ENCODE results near the gene SH3RF3. TPM values are rescaled to one million over a fixed set of nuclear protein-coding genes. Genes with fewer than 3 reads are reported as not detected.

SH3RF3 gene
- total and polyA plus RNA-seq, 4 donors = 2.9 to 9.7 (median 8.6) TPM

- H3K27ac ChIP-seq (ENCODE audit: low read depth in 1 of 2, low read length in 1 of 2) = no peak overlapping the region
- no peak for DNase-seq
- H3K36me3 ChIP-seq (ENCODE audit: control insufficient read depth in 4 of 4, insufficient read depth in 4 of 4, low read length in 4 of 4) = peaks cover 0 to 7% (median 0%) of the 10 kb centered on the region in 4 donors
- no peak overlapping the region for H3K9ac ChIP-seq (ENCODE audit: insufficient read depth in 1 of 2, low read length in 2 of 2)
- no peak for TF ChIP-seq CTCF (IDR thresholded peaks at IDR 0.05; ENCODE audit: control extremely low read depth, extremely low read depth)
- no peaks in the 10 kb centered on the region for H3K27me3 ChIP-seq (ENCODE audit: control insufficient read depth in 3 of 3, insufficient read depth in 3 of 3, low read length in 2 of 3)
- ATAC-seq (ENCODE audit: insufficient read depth, low FRiP score) = no peak
- H3K4me1 ChIP-seq (ENCODE audit: control insufficient read depth in 5 of 5, insufficient read depth in 5 of 5, low read length in 5 of 5) = peaks cover 0 to 9% (median 0%) of the 10 kb centered on the region in 5 donors
- no peak overlapping the region for H3K4me3 ChIP-seq
- peaks cover 0 to 11% (median 2%) of the 10 kb centered on the region in 4 donors for H3K9me3 ChIP-seq (ENCODE audit: control insufficient read depth in 4 of 4, insufficient read depth in 3 of 4, low read length in 3 of 4)
- 34 to 57% methylated on average over 5 of the region's 5 CpGs for WGBS, 2 donors
Observed at GRCh38 chr2:109503191-109503590, 374.2 kb downstream of the SH3RF3 start.

DNA sequence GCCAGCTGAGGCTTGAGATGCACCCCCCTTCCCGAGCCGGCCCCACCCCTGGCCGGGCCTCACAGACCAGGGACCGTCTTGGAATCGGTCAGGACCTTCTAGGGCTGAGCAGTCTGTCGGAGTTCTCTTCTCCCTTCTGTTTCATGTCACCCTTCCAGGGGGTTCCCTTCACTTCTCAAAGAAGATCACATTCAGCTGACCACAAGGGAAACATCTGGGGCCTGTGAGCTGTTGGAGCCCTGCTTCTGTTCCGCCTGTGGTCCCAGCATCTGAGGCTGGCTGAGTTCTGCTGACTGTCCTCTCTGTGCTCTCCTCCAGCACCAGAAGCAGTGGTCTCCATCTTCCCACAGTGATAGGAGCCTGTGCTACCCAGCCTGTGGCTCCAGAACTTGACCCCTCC is 378.2 kb downstream of the SH3RF3 start:
- Histone ChIP-seq H3K36me3 (ENCODE audit: control insufficient read depth in 4 of 4, insufficient read depth in 4 of 4, low read length in 4 of 4) (peaks cover 0 to 2% (median 0%) of the 10 kb centered on the region in 4 donors), H3K9ac (ENCODE audit: insufficient read depth in 1 of 2, low read length in 2 of 2) (no peak overlapping the region), H3K9me3 (ENCODE audit: control insufficient read depth in 4 of 4, insufficient read depth in 3 of 4, low read length in 3 of 4) (peaks cover 0 to 11% (median 2%) of the 10 kb centered on the region in 4 donors), H3K4me1 (ENCODE audit: control insufficient read depth in 5 of 5, insufficient read depth in 5 of 5, low read length in 5 of 5) (no peaks in the 10 kb centered on the region), H3K27me3 (ENCODE audit: control insufficient read depth in 3 of 3, insufficient read depth in 3 of 3, low read length in 2 of 3) (no peaks in the 10 kb centered on the region), H3K27ac (ENCODE audit: low read depth in 1 of 2, low read length in 1 of 2) (no peak overlapping the region), H3K4me3 (no peak overlapping the region)
- no peak for TF ChIP-seq CTCF (IDR thresholded peaks at IDR 0.05; ENCODE audit: control extremely low read depth, extremely low read depth)
- no peak for DNase-seq
- WGBS, 2 donors = 36 to 62% methylated on average over 7 of the region's 7 CpGs
- no peak for ATAC-seq (ENCODE audit: insufficient read depth, low FRiP score)

- Histone ChIP-seq H3K9ac (ENCODE audit: insufficient read depth in 1 of 2, low read length in 2 of 2) (no peak overlapping the region), H3K4me1 (ENCODE audit: control insufficient read depth in 5 of 5, insufficient read depth in 5 of 5, low read length in 5 of 5) (no peaks in the 10 kb centered on the region), H3K36me3 (ENCODE audit: control insufficient read depth in 4 of 4, insufficient read depth in 4 of 4, low read length in 4 of 4) (peaks cover 0 to 2% (median 0%) of the 10 kb centered on the region in 4 donors), H3K9me3 (ENCODE audit: control insufficient read depth in 4 of 4, insufficient read depth in 3 of 4, low read length in 3 of 4) (peaks cover 0 to 11% (median 2%) of the 10 kb centered on the region in 4 donors), H3K27me3 (ENCODE audit: control insufficient read depth in 3 of 3, insufficient read depth in 3 of 3, low read length in 2 of 3) (no peaks in the 10 kb centered on the region), H3K27ac (ENCODE audit: low read depth in 1 of 2, low read length in 1 of 2) (no peak overlapping the region), H3K4me3 (no peak overlapping the region)
- DNase-seq = no peak
- no peak for ATAC-seq (ENCODE audit: insufficient read depth, low FRiP score)
- no peak for TF ChIP-seq CTCF (IDR thresholded peaks at IDR 0.05; ENCODE audit: control extremely low read depth, extremely low read depth)
- 71 to 72% methylated on average over 6 of the region's 6 CpGs for WGBS, 2 donors
Observed at GRCh38 chr2:109507828-109508227, 378.8 kb downstream of the SH3RF3 start.

GRCh38 chr2:109508556-109508955 is 379.6 kb downstream of the SH3RF3 start:
- Histone ChIP-seq H3K27ac (ENCODE audit: low read depth in 1 of 2, low read length in 1 of 2) (no peak overlapping the region), H3K4me3 (no peak overlapping the region), H3K36me3 (ENCODE audit: control insufficient read depth in 4 of 4, insufficient read depth in 4 of 4, low read length in 4 of 4) (peaks cover 0 to 2% (median 0%) of the 10 kb centered on the region in 4 donors), H3K9ac (ENCODE audit: insufficient read depth in 1 of 2, low read length in 2 of 2) (no peak overlapping the region), H3K9me3 (ENCODE audit: control insufficient read depth in 4 of 4, insufficient read depth in 3 of 4, low read length in 3 of 4) (peaks cover 0 to 11% (median 2%) of the 10 kb centered on the region in 4 donors), H3K4me1 (ENCODE audit: control insufficient read depth in 5 of 5, insufficient read depth in 5 of 5, low read length in 5 of 5) (peaks cover 0 to 2% (median 0%) of the 10 kb centered on the region in 5 donors), H3K27me3 (ENCODE audit: control insufficient read depth in 3 of 3, insufficient read depth in 3 of 3, low read length in 2 of 3) (no peaks in the 10 kb centered on the region)
- DNase-seq (no peak), ATAC-seq (ENCODE audit: insufficient read depth, low FRiP score) (no peak)
- TF ChIP-seq CTCF (IDR thresholded peaks at IDR 0.05; ENCODE audit: control extremely low read depth, extremely low read depth) = no peak
- 69 to 77% methylated on average over 8 of the region's 8 CpGs for WGBS, 2 donors

All from lung (tissue), 12 donors.